H9 (cell line): ENCODE data around the gene CRYGS. TPM values are rescaled to one million over a fixed set of nuclear protein-coding genes. Genes with fewer than 3 reads are reported as not detected.

Experiments used
- DNase-seq: peaks from one replicate; pipeline ENCODE4 v3.0.0-alpha.2; 2017
- H2AFZ ChIP-seq: one replicate; pipeline ENCODE4 v1.6.1; 2013; ENCODE audit warnings: mild to moderate bottlenecking, low read length, control low read depth, moderate library complexity
- H2AK5ac ChIP-seq: 2 replicates; pipeline ENCODE4 v1.6.1; 2013; ENCODE audit warnings: low read length, control low read depth, mixed read lengths; ENCODE audit not compliant: insufficient read length
- H2BK120ac ChIP-seq: one replicate; pipeline ENCODE4 v1.6.1; 2013; ENCODE audit warnings: low read depth, mild to moderate bottlenecking, low read length, control low read depth, inconsistent platforms; ENCODE audit not compliant: poor library complexity, severe bottlenecking
- H2BK12ac ChIP-seq: 2 replicates; pipeline ENCODE4 v1.6.1; 2013; ENCODE audit warnings: low read length, control low read depth, mixed read lengths, low read depth; ENCODE audit not compliant: insufficient read length
- H2BK15ac ChIP-seq: 2 replicates; pipeline ENCODE4 v1.6.1; 2013; ENCODE audit warnings: low read depth, low read length, control low read depth
- H2BK20ac ChIP-seq: one replicate; pipeline ENCODE4 v1.6.1; 2013; ENCODE audit warnings: low read depth, mild to moderate bottlenecking, low read length, control low read depth, inconsistent platforms; ENCODE audit not compliant: poor library complexity, severe bottlenecking
- H2BK5ac ChIP-seq: 2 replicates; pipeline ENCODE4 v1.6.1; 2013; ENCODE audit warnings: low read length, control low read depth, mixed read lengths; ENCODE audit not compliant: insufficient read length
- H3K14ac ChIP-seq: 2 replicates; pipeline ENCODE4 v1.6.1; 2013; ENCODE audit warnings: low read length, control low read depth; ENCODE audit not compliant: insufficient read depth
- H3K18ac ChIP-seq: 2 replicates; pipeline ENCODE4 v1.6.1; 2013; ENCODE audit warnings: low read depth, mild to moderate bottlenecking, mixed read lengths, low read length, control low read depth; ENCODE audit not compliant: insufficient read length
- H3K23ac ChIP-seq: 2 replicates; pipeline ENCODE4 v1.6.1; 2013; ENCODE audit warnings: low read length, control low read depth, mixed read lengths, low read depth; ENCODE audit not compliant: insufficient read length
- H3K23me2 ChIP-seq: 2 replicates; pipeline ENCODE4 v1.6.1; 2013; ENCODE audit warnings: low read depth, mild to moderate bottlenecking, mixed read lengths, low read length, control low read depth; ENCODE audit not compliant: insufficient read length, poor library complexity, severe bottlenecking
- H3K27ac ChIP-seq: 2 replicates; pipeline ENCODE4 v1.5.1; 2013; ENCODE audit warnings: low read length, control low read depth, mixed read lengths, low read depth; ENCODE audit not compliant: insufficient read length
- H3K27me3 ChIP-seq: 2 replicates; pipeline ENCODE4 v1.6.1; 2013; ENCODE audit warnings: low read length, control low read depth, inconsistent platforms; ENCODE audit not compliant: insufficient read depth
- H3K4ac ChIP-seq: 2 replicates; pipeline ENCODE4 v1.6.1; 2013; ENCODE audit warnings: low read depth, mild to moderate bottlenecking, control low read depth, inconsistent platforms, low read length, moderate library complexity
- H3K4me1 ChIP-seq: 2 replicates; pipeline ENCODE4 v1.6.1; 2013; ENCODE audit warnings: low read length, control low read depth, inconsistent platforms; ENCODE audit not compliant: insufficient read depth
- H3K4me2 ChIP-seq: 2 replicates; pipeline ENCODE4 v1.6.1; 2013; ENCODE audit warnings: low read length, control low read depth, mixed read lengths; ENCODE audit not compliant: insufficient read length, insufficient read depth
- H3K56ac ChIP-seq: 2 replicates; pipeline ENCODE4 v1.6.1; 2013; ENCODE audit warnings: low read depth, mild to moderate bottlenecking, mixed read lengths, low read length, control low read depth; ENCODE audit not compliant: insufficient read length
- H3K79me1 ChIP-seq: 2 replicates; pipeline ENCODE4 v1.6.1; 2013; ENCODE audit warnings: low read depth, mild to moderate bottlenecking, moderate library complexity, low read length, control low read depth, inconsistent platforms; ENCODE audit not compliant: insufficient read depth, poor library complexity, severe bottlenecking
- H3K79me2 ChIP-seq: 2 replicates; pipeline ENCODE4 v1.6.1; 2013; ENCODE audit warnings: low read length, control low read depth, inconsistent platforms; ENCODE audit not compliant: insufficient read depth
- H3K9ac ChIP-seq: 2 replicates; pipeline ENCODE4 v1.6.1; 2013; ENCODE audit warnings: low read length, control low read depth, mixed read lengths; ENCODE audit not compliant: insufficient read length; ENCODE audit errors: extremely low read depth
- H3K9me3 ChIP-seq: one replicate; pipeline ENCODE4 v1.6.1; 2013; ENCODE audit warnings: low read depth, low read length, inconsistent platforms; ENCODE audit not compliant: control insufficient read depth
- H3T11ph ChIP-seq: one replicate; pipeline ENCODE4 v1.6.1; 2013; ENCODE audit warnings: mild to moderate bottlenecking, low read length, control low read depth, inconsistent platforms
- H4K20me1 ChIP-seq: one replicate; pipeline ENCODE4 v1.6.1; 2013; ENCODE audit not compliant: control insufficient read depth, insufficient read length, insufficient read depth
- H4K5ac ChIP-seq: 2 replicates; pipeline ENCODE4 v1.6.1; 2013; ENCODE audit warnings: low read depth, mild to moderate bottlenecking, mixed read lengths, low read length, control low read depth; ENCODE audit not compliant: insufficient read length
- H4K8ac ChIP-seq: replicated peaks from 2 replicates; pipeline ENCODE4 v1.6.1; 2013; ENCODE audit warnings: low read length, control low read depth, mixed read lengths, low read depth; ENCODE audit not compliant: insufficient read length
- H4K91ac ChIP-seq: 2 replicates; pipeline ENCODE4 v1.6.1; 2013; ENCODE audit warnings: low read depth, mild to moderate bottlenecking, moderate library complexity, mixed read lengths, low read length, control low read depth; ENCODE audit not compliant: insufficient read length
- H3K27ac Mint-ChIP-seq, 3 experiments: 2 replicates in 2 of 3; 3 replicates in 1 of 3; pipeline ENCODE4 v1.8.0; 2020 to 2021; ENCODE audit warnings: mixed read lengths in 3 of 3, mild to moderate bottlenecking in 1 of 3, moderate library complexity in 1 of 3
- H3K27me3 Mint-ChIP-seq: 2 replicates; pipeline ENCODE4 v1.8.0; 2021; ENCODE audit warnings: low read depth, mild to moderate bottlenecking, moderate library complexity, mixed read lengths
- H3K36me3 Mint-ChIP-seq, 3 experiments: 2 replicates in 2 of 3; 3 replicates in 1 of 3; pipeline ENCODE4 v1.8.0; 2020 to 2021; ENCODE audit warnings: low read depth in 3 of 3, mixed read lengths in 3 of 3; ENCODE audit not compliant: insufficient read depth in 1 of 3
- H3K4me1 Mint-ChIP-seq, 2 experiments: 2 replicates each; pipeline ENCODE4 v1.8.0; 2020; ENCODE audit warnings: mixed read lengths in 2 of 2
- H3K4me3 Mint-ChIP-seq, 2 experiments: 2 replicates in 1 of 2; 3 replicates in 1 of 2; pipeline ENCODE4 v1.8.0; 2020 to 2021; ENCODE audit warnings: mild to moderate bottlenecking in 2 of 2, mixed read lengths in 2 of 2, moderate library complexity in 1 of 2
- H3K9me3 Mint-ChIP-seq, 2 experiments: 2 replicates in 1 of 2; 3 replicates in 1 of 2; pipeline ENCODE4 v1.8.0; 2020; ENCODE audit warnings: mild to moderate bottlenecking in 2 of 2, mixed read lengths in 2 of 2, moderate library complexity in 1 of 2
- CTCF ChIP-seq: fragments of 200-600 bp; sonication (generic); conservative IDR thresholded peaks from 3 replicates; pipeline ENCODE4 v1.8.0; 2021; ENCODE audit warnings: antibody characterized with exemption, mild to moderate bottlenecking
- WGBS: extraction: QIAGEN DNeasy Blood & Tissue Kit; methylation state at CpG from one replicate; pipeline ENCODE4 v1.1.7; 2013; ENCODE audit warnings: missing lambda C conversion rate, low lambda C conversion rate, mixed read lengths; ENCODE audit not compliant: insufficient read length; ENCODE audit errors: extremely low coverage; 5-methylcytosine and 5-hydroxymethylcytosine counted together
- total RNA-seq: library from RNA; stranded (reverse); gene quantifications from 2 replicates; pipeline ENCODE4 v1.2.1, GENCODE V29; 2021

CRYGS gene
- total RNA-seq, 1 experiment from 2014 or later = 1.0 TPM

GRCh38 chr3:186519021-186519658 is 25.0 kb downstream of the CRYGS start:
- WGBS = no CpG with 5 or more reads among the region's 6 CpGs
- H3K23ac ChIP-seq = no peak overlapping the region

More at GRCh38 chr3:186519021-186519658, 25.0 kb downstream of the CRYGS start:
- TF ChIP-seq CTCF = no peak
- H4K5ac ChIP-seq = no peak overlapping the region
- H3K4me3 Mint-ChIP-seq = no peak overlapping the region
- no peak overlapping the region for H2BK12ac ChIP-seq
- no peaks in the 10 kb centered on the region for H3K79me1 ChIP-seq
- no peak overlapping the region for H2AFZ ChIP-seq
- no peaks in the 10 kb centered on the region for H3K9me3 ChIP-seq
- H3K4me1 Mint-ChIP-seq = peaks cover 0 to 2% of the 10 kb centered on the region in 2 experiments; a peak in 1 of 4 replicates
- H3K27ac ChIP-seq = no peak overlapping the region
- no peak overlapping the region for H3K14ac ChIP-seq
- no peak overlapping the region for H3K56ac ChIP-seq
- no peak overlapping the region for H3T11ph ChIP-seq
- H3K4me1 ChIP-seq = no peaks in the 10 kb centered on the region
- no peak overlapping the region for H3K9ac ChIP-seq
- no peak overlapping the region for H2BK5ac ChIP-seq
- DNase-seq = no peak
- H3K27me3 ChIP-seq = no peaks in the 10 kb centered on the region
- no peak overlapping the region for H3K4me2 ChIP-seq
- H2AK5ac ChIP-seq = no peak overlapping the region
- peaks cover 11% of the 10 kb centered on the region for H3K27me3 Mint-ChIP-seq
- H3K36me3 Mint-ChIP-seq = no peaks in the 10 kb centered on the region
- peak overlapping the region in 1 of 3 experiments; percentile 41; a peak in 1 of 7 replicates for H3K27ac Mint-ChIP-seq
- H2BK120ac ChIP-seq = no peak overlapping the region
- H4K91ac ChIP-seq = no peak overlapping the region
- no peak overlapping the region for H2BK15ac ChIP-seq
- H3K79me2 ChIP-seq = no peaks in the 10 kb centered on the region
- no peaks in the 10 kb centered on the region for H3K23me2 ChIP-seq
- no peak overlapping the region for H2BK20ac ChIP-seq
- H4K20me1 ChIP-seq = no peaks in the 10 kb centered on the region
- H3K9me3 Mint-ChIP-seq = no peaks in the 10 kb centered on the region
- H3K18ac ChIP-seq = no peak overlapping the region
- H4K8ac ChIP-seq = no peak overlapping the region
- H3K4ac ChIP-seq = no peak overlapping the region
